ENCODE measurements around the gene ELMO3. TPM values are rescaled to one million over a fixed set of nuclear protein-coding genes. Genes with fewer than 3 reads are reported as not detected.

The ELMO3 gene
- total RNA-seq, 4 donors from 2014 or later, result 0.09 to 0.55 (median 0.29) TPM

GRCh38 chr16:67215706-67216105 is 16.8 kb downstream of the ELMO3 start:
- intact Hi-C loops (cut with DNase I; ENCODE audit: low total_unique reads) (no loop called here), in situ Hi-C loops (cut with MboI; ENCODE audit: low sequenced_read_pairs in 4 of 4) (no loop called here)
- Histone ChIP-seq H3K36me3 (no peaks in the 10 kb centered on the region), H3K9me3 (no peaks in the 10 kb centered on the region), H3K4me1 (peaks cover 18 to 19% of the 10 kb centered on the region in 2 donors), H3K4me3 (no peak overlapping the region), H3K27ac (no peak overlapping the region), H3K27me3 (no peaks in the 10 kb centered on the region)
- DNase-seq, result no peak
- ATAC-seq, result no peak
- no peak for TF ChIP-seq CTCF (IDR thresholded peaks at IDR 0.05 in 4 of 5, conservative IDR thresholded peaks at IDR 0.05 in 1 of 5)
- no peak for TF ChIP-seq POLR2A (IDR thresholded peaks at IDR 0.05)

GRCh38 chr16:67216612-67217490 is 17.9 kb downstream of the ELMO3 start:
- H3K27ac ChIP-seq, result peak overlapping the region in 2 of 4 donors; percentile 12 to 32
- no peaks in the 10 kb centered on the region for H3K36me3 ChIP-seq
- H3K27me3 ChIP-seq, result no peaks in the 10 kb centered on the region
- TF ChIP-seq POLR2A (IDR thresholded peaks at IDR 0.05), result no peak
- no peak for TF ChIP-seq CTCF (IDR thresholded peaks at IDR 0.05 in 4 of 5, conservative IDR thresholded peaks at IDR 0.05 in 1 of 5)
- in situ Hi-C loops (cut with MboI; ENCODE audit: low sequenced_read_pairs in 4 of 4) (no loop called here), intact Hi-C loops (cut with DNase I; ENCODE audit: low total_unique reads) (no loop called here)
- H3K4me1 ChIP-seq, result peaks cover 15 to 19% of the 10 kb centered on the region in 2 donors
- DNase-seq (peak in 1 of 2 donors; percentile 43), ATAC-seq (peak in 1 of 2 donors; percentile 25)
- no peak overlapping the region for H3K4me3 ChIP-seq
- H3K9me3 ChIP-seq, result no peaks in the 10 kb centered on the region

GRCh38 chr16:67223992-67224391 is 25.1 kb downstream of the ELMO3 start:
- intact Hi-C loops (cut with DNase I; ENCODE audit: low total_unique reads) (no loop called here), in situ Hi-C loops (cut with MboI; ENCODE audit: low sequenced_read_pairs in 4 of 4) (no loop called here)
- TF ChIP-seq CTCF (IDR thresholded peaks at IDR 0.05 in 4 of 5, conservative IDR thresholded peaks at IDR 0.05 in 1 of 5) (no peak), POLR2A (IDR thresholded peaks at IDR 0.05) (no peak)
- Histone ChIP-seq H3K36me3 (peaks cover 0 to 10% of the 10 kb centered on the region in 2 donors), H3K27ac (no peak overlapping the region), H3K4me3 (no peak overlapping the region), H3K9me3 (no peaks in the 10 kb centered on the region), H3K4me1 (peaks cover 19 to 22% of the 10 kb centered on the region in 2 donors), H3K27me3 (no peaks in the 10 kb centered on the region)
- ATAC-seq, result no peak
- DNase-seq, result no peak

GRCh38 chr16:67226295-67226803 is 27.4 kb downstream of the ELMO3 start:
- DNase-seq (peak in 1 of 2 donors; percentile 14), ATAC-seq (peak in 1 of 2 donors; percentile 13)
- H3K27ac ChIP-seq, result peak overlapping the region; percentile 83 to 94 (median 85)
- in situ Hi-C loops (cut with MboI; ENCODE audit: low sequenced_read_pairs in 4 of 4), result no loop called here
- H3K4me3 ChIP-seq, result peak overlapping the region; percentile 86 to 99 (median 96)
- no peaks in the 10 kb centered on the region for H3K9me3 ChIP-seq
- H3K4me1 ChIP-seq, result peaks cover 19 to 22% of the 10 kb centered on the region in 2 donors
- H3K27me3 ChIP-seq, result no peaks in the 10 kb centered on the region
- intact Hi-C loops (cut with DNase I; ENCODE audit: low total_unique reads), result no loop called here
- H3K36me3 ChIP-seq, result peaks cover 0 to 33% of the 10 kb centered on the region in 2 donors
- TF ChIP-seq CTCF (IDR thresholded peaks at IDR 0.05 in 4 of 5, conservative IDR thresholded peaks at IDR 0.05 in 1 of 5), result no peak
- no peak for TF ChIP-seq POLR2A (IDR thresholded peaks at IDR 0.05)
